ENCODE results near the gene ZNF777. TPM values are rescaled to one million over a fixed set of nuclear protein-coding genes. Genes with fewer than 3 reads are reported as not detected.

ZNF777 gene
- total and polyA plus RNA-seq, 5 donors from 2014 or later: 0.46 to 13.4 (median 1.4) TPM

- peaks cover 20 to 43% (median 32%) of the 10 kb centered on the region in 4 donors for H3K4me1 Mint-ChIP-seq
- H3K9me3 Mint-ChIP-seq: no peaks in the 10 kb centered on the region
- no peak for ATAC-seq (ENCODE audit: low read depth in 2 of 2)
- Histone ChIP-seq H3K9me3 (ENCODE audit: control insufficient read depth in 2 of 2, low read length in 2 of 2) (no peaks in the 10 kb centered on the region), H3K4me1 (ENCODE audit: control insufficient read depth, insufficient read depth, low read length, poor library complexity, severe bottlenecking) (peaks cover 19% of the 10 kb centered on the region), H3K27ac (ENCODE audit: insufficient read depth, low read length, poor library complexity, severe bottlenecking) (no peak overlapping the region), H3K36me3 (ENCODE audit: control insufficient read depth, insufficient read depth, low read length) (peaks cover 38% of the 10 kb centered on the region), H3K27me3 (ENCODE audit: control insufficient read depth, insufficient read depth, low read length) (no peaks in the 10 kb centered on the region), H3K4me3 (ENCODE audit: low read depth, low read length) (no peak overlapping the region)
- no peak for DNase-seq
- peak overlapping the region in 1 of 3 donors; percentile 52 for H3K27ac Mint-ChIP-seq
- H3K36me3 Mint-ChIP-seq: peaks cover 25% of the 10 kb centered on the region
- H3K27me3 Mint-ChIP-seq: peaks cover 8% of the 10 kb centered on the region
- H3K4me3 Mint-ChIP-seq: peak overlapping the region in 2 of 4 donors; percentile 76 to 87
These were observed 4.1 kb downstream of the ZNF777 start for GRCh38 chr7:149456506-149457421.

- no peak overlapping the region for H3K27ac Mint-ChIP-seq
- peaks cover 47% of the 10 kb centered on the region for H3K36me3 ChIP-seq (ENCODE audit: control insufficient read depth, insufficient read depth, low read length)
These were observed 5.5 kb downstream of the ZNF777 start for GRCh38 chr7:149455175-149455950.

DNA sequence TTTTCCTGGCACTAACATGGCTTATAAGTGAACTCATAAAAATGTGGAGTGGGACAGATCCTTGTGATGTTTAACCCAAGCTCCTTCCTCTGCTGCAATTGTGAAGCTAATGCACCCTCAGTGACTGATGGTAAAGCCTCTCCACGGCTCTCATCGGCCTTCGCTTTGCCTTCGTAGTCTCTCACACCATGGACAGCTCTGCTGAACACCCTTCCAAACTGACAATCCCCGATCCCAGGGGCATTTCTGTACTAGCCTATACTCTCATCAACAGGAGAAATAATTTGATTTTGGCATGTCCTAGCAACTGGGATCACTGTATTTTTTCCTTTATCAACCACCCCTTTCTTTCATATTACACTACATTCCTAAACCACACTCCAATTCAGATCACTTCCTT, 6.1 kb downstream of the ZNF777 start:
- H3K27me3 Mint-ChIP-seq: peaks cover 4% of the 10 kb centered on the region
- H3K36me3 Mint-ChIP-seq: peaks cover 39% of the 10 kb centered on the region

More at GRCh38 chr7:149455175-149455950, 5.5 kb downstream of the ZNF777 start:
- peaks cover 14% of the 10 kb centered on the region for H3K4me1 ChIP-seq (ENCODE audit: control insufficient read depth, insufficient read depth, low read length, poor library complexity, severe bottlenecking)
- peak overlapping the region in 1 of 4 donors; percentile 76 for H3K4me3 Mint-ChIP-seq
- H3K27me3 Mint-ChIP-seq: peaks cover 4% of the 10 kb centered on the region
- peaks cover 20 to 36% (median 25%) of the 10 kb centered on the region in 4 donors for H3K4me1 Mint-ChIP-seq
- no peaks in the 10 kb centered on the region for H3K9me3 ChIP-seq (ENCODE audit: control insufficient read depth in 2 of 2, low read length in 2 of 2)
- peaks cover 33% of the 10 kb centered on the region for H3K36me3 Mint-ChIP-seq
- no peak for DNase-seq
- ATAC-seq (ENCODE audit: low read depth in 2 of 2): no peak
- no peaks in the 10 kb centered on the region for H3K27me3 ChIP-seq (ENCODE audit: control insufficient read depth, insufficient read depth, low read length)
- no peak overlapping the region for H3K4me3 ChIP-seq (ENCODE audit: low read depth, low read length)
- H3K27ac ChIP-seq (ENCODE audit: insufficient read depth, low read length, poor library complexity, severe bottlenecking): no peak overlapping the region
- H3K9me3 Mint-ChIP-seq: no peaks in the 10 kb centered on the region

DNA sequence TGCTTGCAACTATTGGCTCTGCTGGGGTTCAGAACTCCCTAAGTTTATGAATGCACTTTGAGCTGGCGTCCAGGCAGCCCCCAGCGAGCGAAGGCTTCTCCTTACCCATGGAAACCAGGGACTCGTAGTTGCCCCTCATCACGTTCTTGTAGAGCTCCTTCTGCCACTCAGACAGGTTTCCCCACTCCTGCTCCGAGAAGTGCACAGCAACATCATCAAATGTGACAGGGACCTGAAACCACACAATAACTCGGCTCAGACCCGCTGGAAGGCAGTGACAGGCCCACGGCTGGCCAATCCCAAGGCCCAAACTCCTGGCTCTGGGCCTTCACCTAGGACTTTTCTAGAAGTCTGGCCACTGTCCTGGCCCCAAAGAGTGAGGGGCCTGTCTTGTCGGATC, 6.9 kb downstream of the ZNF777 start:
- H3K4me3 ChIP-seq (ENCODE audit: low read depth, low read length): no peak overlapping the region
- Mint-ChIP-seq H3K27ac (no peak overlapping the region), H3K4me1 (peaks cover 19 to 35% (median 24%) of the 10 kb centered on the region in 4 donors), H3K27me3 (peaks cover 4% of the 10 kb centered on the region), H3K36me3 (peaks cover 43% of the 10 kb centered on the region), H3K4me3 (no peak overlapping the region), H3K9me3 (no peaks in the 10 kb centered on the region)
- H3K36me3 ChIP-seq (ENCODE audit: control insufficient read depth, insufficient read depth, low read length): peaks cover 61% of the 10 kb centered on the region
- peaks cover 7% of the 10 kb centered on the region for H3K4me1 ChIP-seq (ENCODE audit: control insufficient read depth, insufficient read depth, low read length, poor library complexity, severe bottlenecking)
- DNase-seq (no peak), ATAC-seq (ENCODE audit: low read depth in 2 of 2) (no peak)
- no peaks in the 10 kb centered on the region for H3K27me3 ChIP-seq (ENCODE audit: control insufficient read depth, insufficient read depth, low read length)
- H3K9me3 ChIP-seq (ENCODE audit: control insufficient read depth in 2 of 2, low read length in 2 of 2): no peaks in the 10 kb centered on the region
- no peak overlapping the region for H3K27ac ChIP-seq (ENCODE audit: insufficient read depth, low read length, poor library complexity, severe bottlenecking)

More for the DNA sequence above, 6.1 kb downstream of the ZNF777 start:
- Histone ChIP-seq H3K9me3 (ENCODE audit: control insufficient read depth in 2 of 2, low read length in 2 of 2) (no peaks in the 10 kb centered on the region), H3K27me3 (ENCODE audit: control insufficient read depth, insufficient read depth, low read length) (no peaks in the 10 kb centered on the region), H3K4me3 (ENCODE audit: low read depth, low read length) (no peak overlapping the region), H3K36me3 (ENCODE audit: control insufficient read depth, insufficient read depth, low read length) (peaks cover 53% of the 10 kb centered on the region), H3K4me1 (ENCODE audit: control insufficient read depth, insufficient read depth, low read length, poor library complexity, severe bottlenecking) (peaks cover 14% of the 10 kb centered on the region), H3K27ac (ENCODE audit: insufficient read depth, low read length, poor library complexity, severe bottlenecking) (no peak overlapping the region)
- no peaks in the 10 kb centered on the region for H3K9me3 Mint-ChIP-seq
- H3K27ac Mint-ChIP-seq: no peak overlapping the region
- DNase-seq (no peak), ATAC-seq (ENCODE audit: low read depth in 2 of 2) (no peak)
- peaks cover 20 to 36% (median 25%) of the 10 kb centered on the region in 4 donors for H3K4me1 Mint-ChIP-seq
- no peak overlapping the region for H3K4me3 Mint-ChIP-seq

- no peak overlapping the region for H3K27ac ChIP-seq (ENCODE audit: insufficient read depth, low read length, poor library complexity, severe bottlenecking)
- Mint-ChIP-seq H3K9me3 (no peaks in the 10 kb centered on the region), H3K4me1 (peaks cover 3 to 8% (median 4%) of the 10 kb centered on the region in 4 donors), H3K27ac (peak overlapping the region in 1 of 3 donors; percentile 67), H3K27me3 (no peaks in the 10 kb centered on the region), H3K4me3 (no peak overlapping the region), H3K36me3 (peaks cover 47% of the 10 kb centered on the region)
- peaks cover 77% of the 10 kb centered on the region for H3K36me3 ChIP-seq (ENCODE audit: control insufficient read depth, insufficient read depth, low read length)
- no peak for ATAC-seq (ENCODE audit: low read depth in 2 of 2)
- no peaks in the 10 kb centered on the region for H3K9me3 ChIP-seq (ENCODE audit: control insufficient read depth in 2 of 2, low read length in 2 of 2)
- H3K4me3 ChIP-seq (ENCODE audit: low read depth, low read length): no peak overlapping the region
- H3K4me1 ChIP-seq (ENCODE audit: control insufficient read depth, insufficient read depth, low read length, poor library complexity, severe bottlenecking): no peaks in the 10 kb centered on the region
- DNase-seq: no peak
- H3K27me3 ChIP-seq (ENCODE audit: control insufficient read depth, insufficient read depth, low read length): no peaks in the 10 kb centered on the region
These were observed 10.0 kb downstream of the ZNF777 start for GRCh38 chr7:149450821-149451220.

- H3K4me3 ChIP-seq (ENCODE audit: low read depth, low read length): no peak overlapping the region
- no peak for ATAC-seq (ENCODE audit: low read depth in 2 of 2)
- peaks cover 75% of the 10 kb centered on the region for H3K36me3 ChIP-seq (ENCODE audit: control insufficient read depth, insufficient read depth, low read length)
- no peaks in the 10 kb centered on the region for H3K9me3 Mint-ChIP-seq
- peaks cover 47% of the 10 kb centered on the region for H3K36me3 Mint-ChIP-seq
- no peaks in the 10 kb centered on the region for H3K9me3 ChIP-seq (ENCODE audit: control insufficient read depth in 2 of 2, low read length in 2 of 2)
- no peak overlapping the region for H3K4me3 Mint-ChIP-seq
- no peak overlapping the region for H3K27ac Mint-ChIP-seq
- no peak for DNase-seq
- H3K27me3 ChIP-seq (ENCODE audit: control insufficient read depth, insufficient read depth, low read length): no peaks in the 10 kb centered on the region
- no peak overlapping the region for H3K27ac ChIP-seq (ENCODE audit: insufficient read depth, low read length, poor library complexity, severe bottlenecking)
- peaks cover 0 to 8% (median 5%) of the 10 kb centered on the region in 4 donors for H3K4me1 Mint-ChIP-seq
- no peaks in the 10 kb centered on the region for H3K27me3 Mint-ChIP-seq
- H3K4me1 ChIP-seq (ENCODE audit: control insufficient read depth, insufficient read depth, low read length, poor library complexity, severe bottlenecking): no peaks in the 10 kb centered on the region
These were observed 11.0 kb downstream of the ZNF777 start for GRCh38 chr7:149449897-149450296.

- no peaks in the 10 kb centered on the region for H3K9me3 Mint-ChIP-seq
- H3K4me1 Mint-ChIP-seq: peaks cover 5 to 9% (median 6%) of the 10 kb centered on the region in 4 donors
- Histone ChIP-seq H3K36me3 (ENCODE audit: control insufficient read depth, insufficient read depth, low read length) (peaks cover 70% of the 10 kb centered on the region), H3K9me3 (ENCODE audit: control insufficient read depth in 2 of 2, low read length in 2 of 2) (no peaks in the 10 kb centered on the region), H3K4me3 (ENCODE audit: low read depth, low read length) (no peak overlapping the region), H3K27me3 (ENCODE audit: control insufficient read depth, insufficient read depth, low read length) (no peaks in the 10 kb centered on the region), H3K27ac (ENCODE audit: insufficient read depth, low read length, poor library complexity, severe bottlenecking) (no peak overlapping the region), H3K4me1 (ENCODE audit: control insufficient read depth, insufficient read depth, low read length, poor library complexity, severe bottlenecking) (no peaks in the 10 kb centered on the region)
- no peak overlapping the region for H3K4me3 Mint-ChIP-seq
- H3K36me3 Mint-ChIP-seq: peaks cover 49% of the 10 kb centered on the region
- H3K27me3 Mint-ChIP-seq: no peaks in the 10 kb centered on the region
- ATAC-seq (ENCODE audit: low read depth in 2 of 2) (no peak), DNase-seq (no peak)
- H3K27ac Mint-ChIP-seq: no peak overlapping the region
These were observed 11.9 kb downstream of the ZNF777 start for GRCh38 chr7:149448961-149449360.

Measured in CD4-positive, CD25-positive, alpha-beta regulatory T cell (primary cell).